ENCODE results near the gene CCL21. TPM values are rescaled to one million over a fixed set of nuclear protein-coding genes. Genes with fewer than 3 reads are reported as not detected.

The CCL21 gene
- total and polyA plus RNA-seq, 12 donors: 2.2 to 295 (median 33.0) TPM

GRCh38 chr9:34691936-34692315 lies 18.0 kb downstream of the CCL21 start:
- Histone ChIP-seq H3K9me3 (replicated peaks in 1 of 3) (no peaks in the 10 kb centered on the region), H3K36me3 (replicated peaks in 1 of 2) (no peaks in the 10 kb centered on the region), H3K27ac (no peak overlapping the region), H3K4me3 (no peak overlapping the region), H3K4me1 (replicated peaks in 1 of 2) (no peaks in the 10 kb centered on the region), H3K27me3 (no peaks in the 10 kb centered on the region)
- intact Hi-C loops (cut with DNase I): no loop called here
- no peak for DNase-seq
- TF ChIP-seq POLR2A (IDR thresholded peaks at IDR 0.05) (no peak), CTCF (IDR thresholded peaks at IDR 0.05) (no peak)
- WGBS, 4 donors: 67 to 76% (median 70%) methylated on average over 5 of the region's 5 CpGs

- TF ChIP-seq POLR2A (IDR thresholded peaks at IDR 0.05) (no peak), CTCF (IDR thresholded peaks at IDR 0.05) (no peak)
- intact Hi-C loops (cut with DNase I): no loop called here
- no peak for DNase-seq
- H3K9me3 ChIP-seq (replicated peaks in 1 of 3): no peaks in the 10 kb centered on the region
- H3K27ac ChIP-seq: no peak within 1 kb of the TSS
- H3K27me3 ChIP-seq: no peaks in the 10 kb centered on the region
- no peak within 1 kb of the TSS for H3K4me3 ChIP-seq
- no peaks in the 10 kb centered on the region for H3K36me3 ChIP-seq (replicated peaks in 1 of 2)
- no peaks in the 10 kb centered on the region for H3K4me1 ChIP-seq (replicated peaks in 1 of 2)
- 61 to 76% (median 67%) methylated on average over 6 of the region's 6 CpGs for WGBS, 4 donors
Observed at GRCh38 chr9:34690983-34691935, 18.7 kb downstream of the CCL21 start, which contains the start of gene CCL19. CCL19 (minus strand) TSS chr9:34691276; CDS start chr9:34691139, 137 bp downstream.

GRCh38 chr9:34689512-34689911 lies 20.4 kb downstream of the CCL21 start:
- Histone ChIP-seq H3K9me3 (replicated peaks in 1 of 3) (no peaks in the 10 kb centered on the region), H3K4me1 (replicated peaks in 1 of 2) (no peaks in the 10 kb centered on the region), H3K4me3 (no peak overlapping the region), H3K27me3 (no peaks in the 10 kb centered on the region), H3K27ac (no peak overlapping the region), H3K36me3 (replicated peaks in 1 of 2) (no peaks in the 10 kb centered on the region)
- intact Hi-C loops (cut with DNase I): no loop called here
- 73 to 85% (median 78%) methylated on average over 8 of the region's 8 CpGs for WGBS, 4 donors
- no peak for TF ChIP-seq POLR2A (IDR thresholded peaks at IDR 0.05)
- no peak for TF ChIP-seq CTCF (IDR thresholded peaks at IDR 0.05)
- no peak for DNase-seq

- H3K4me1 ChIP-seq (replicated peaks in 1 of 2): no peaks in the 10 kb centered on the region
- no peak overlapping the region for H3K27ac ChIP-seq
- TF ChIP-seq CTCF (IDR thresholded peaks at IDR 0.05) (no peak), POLR2A (IDR thresholded peaks at IDR 0.05) (no peak)
- intact Hi-C loops (cut with DNase I): no loop called here
- 82 to 92% (median 89%) methylated on average over 4 of the region's 4 CpGs for WGBS, 4 donors
- no peaks in the 10 kb centered on the region for H3K9me3 ChIP-seq (replicated peaks in 1 of 3)
- no peak overlapping the region for H3K4me3 ChIP-seq
- H3K36me3 ChIP-seq (replicated peaks in 1 of 2): no peaks in the 10 kb centered on the region
- DNase-seq: no peak
- no peaks in the 10 kb centered on the region for H3K27me3 ChIP-seq
Observed at GRCh38 chr9:34689116-34689470, 20.8 kb downstream of the CCL21 start.

Data from adrenal gland (tissue), 12 donors.